Endometrial microvascular endothelial cells (primary cell): ENCODE data around the gene MAPKBP1. TPM values are rescaled to one million over a fixed set of nuclear protein-coding genes. Genes with fewer than 3 reads are reported as not detected.
"Not testable (repeated sequence)": the region's sequence is repeated elsewhere in the genome, so short reads cannot be mapped to it uniquely, and the experiment has no call there.

Source experiments
- in situ Hi-C: cut with HindIII; loops from 2 replicates; pipeline ENCODE4 v1.10.0; 2017; ENCODE audit warnings: low sequenced_read_pairs, low pct_unique_long_range_greater_than_20kb; ENCODE audit errors: inconsistent ontology term
- total RNA-seq: library from RNA; depleted of rRNA; stranded (reverse); fragments of >200 nt; gene quantifications from one replicate; pipeline ENCODE4 v1.2.3, GENCODE V29; 2015; ENCODE audit errors: inconsistent ontology term

Gene MAPKBP1
- total RNA-seq = 22.2 TPM

GRCh38 chr15:41774062-41774881 lies at the start of gene MAPKBP1:
Gene MAPKBP1, plus strand, starts transcription at chr15:41774484. Its CDS starts 792 bp downstream, at chr15:41775276.
- in situ Hi-C loops = no loop called here

- in situ Hi-C loops = no loop called here
Observed at GRCh38 chr15:41727143-41727542, 47.1 kb upstream of the MAPKBP1 start.

- in situ Hi-C loops = not testable (repeated sequence)
Observed at GRCh38 chr15:41728061-41728460, 46.2 kb upstream of the MAPKBP1 start.

- in situ Hi-C loops = no loop called here
Observed at GRCh38 chr15:41730543-41730942, 43.7 kb upstream of the MAPKBP1 start.

- in situ Hi-C loops = no loop called here
Observed at GRCh38 chr15:41732483-41732882, 41.8 kb upstream of the MAPKBP1 start.

GRCh38 chr15:41734079-41734478 lies 40.2 kb upstream of the MAPKBP1 start:
- in situ Hi-C loops = no loop called here

GRCh38 chr15:41735046-41735445 lies 39.2 kb upstream of the MAPKBP1 start:
- in situ Hi-C loops = no loop called here

GRCh38 chr15:41735492-41735891 lies 38.8 kb upstream of the MAPKBP1 start:
- in situ Hi-C loops = not testable (repeated sequence)

GRCh38 chr15:41746802-41747201 lies 27.5 kb upstream of the MAPKBP1 start:
- in situ Hi-C loops = no loop called here

- in situ Hi-C loops = no loop called here
Observed at GRCh38 chr15:41756198-41756597, 18.1 kb upstream of the MAPKBP1 start.

- in situ Hi-C loops = no loop called here
Observed at GRCh38 chr15:41772720-41773331, 1.5 kb upstream of the MAPKBP1 start.

- in situ Hi-C loops = no loop called here
Observed at GRCh38 chr15:41773332-41773728, 954 bp upstream of the MAPKBP1 start.

GRCh38 chr15:41773729-41774061 lies 589 bp upstream of the MAPKBP1 start:
- in situ Hi-C loops = no loop called here

- in situ Hi-C loops = no loop called here
Observed at GRCh38 chr15:41774882-41775417, 666 bp downstream of the MAPKBP1 start.

GRCh38 chr15:41775651-41776050 lies 1.4 kb downstream of the MAPKBP1 start:
- in situ Hi-C loops = no loop called here

- in situ Hi-C loops = no loop called here
Observed at GRCh38 chr15:41777421-41777973, 3.2 kb downstream of the MAPKBP1 start.

- in situ Hi-C loops = no loop called here
Observed at GRCh38 chr15:41778521-41778920, 4.2 kb downstream of the MAPKBP1 start.

GRCh38 chr15:41779662-41780157 lies 5.4 kb downstream of the MAPKBP1 start:
- in situ Hi-C loops = no loop called here

- in situ Hi-C loops = no loop called here
Observed at GRCh38 chr15:41780266-41780665, 6.0 kb downstream of the MAPKBP1 start.

- in situ Hi-C loops = no loop called here
Observed at GRCh38 chr15:41780727-41781126, 6.4 kb downstream of the MAPKBP1 start.
